ENCODE results near the gene HTT-AS.

GRCh38 chr4:3040452-3041191 lies 33.7 kb downstream of the HTT-AS start:
- TF ChIP-seq EZH2 (IDR thresholded peaks at IDR 0.05; ENCODE audit: insufficient read depth, poor library complexity, severe bottlenecking) (no peak), EZH2phosphoT487 (IDR thresholded peaks at IDR 0.05; ENCODE audit: insufficient read depth, low read depth) (no peak)
